Fibroblast of the conjunctiva (primary cell): Measurements from ENCODE around the gene EP400.
"Not testable (repeated sequence)": the region's sequence is repeated elsewhere in the genome, so short reads cannot be mapped to it uniquely, and the experiment has no call there.

ENCODE experiments used
- DNase-seq: peaks from one replicate; pipeline ENCODE4 v3.0.0-alpha.2; 2010; ENCODE audit warnings: low read depth

Gene EP400

GRCh38 chr12:131948713-131949430 is 870 bp upstream of the EP400 start:
- not testable (repeated sequence) for DNase-seq

GRCh38 chr12:131950182-131950913 is 606 bp downstream of the EP400 start:
- no peak for DNase-seq

DNA sequence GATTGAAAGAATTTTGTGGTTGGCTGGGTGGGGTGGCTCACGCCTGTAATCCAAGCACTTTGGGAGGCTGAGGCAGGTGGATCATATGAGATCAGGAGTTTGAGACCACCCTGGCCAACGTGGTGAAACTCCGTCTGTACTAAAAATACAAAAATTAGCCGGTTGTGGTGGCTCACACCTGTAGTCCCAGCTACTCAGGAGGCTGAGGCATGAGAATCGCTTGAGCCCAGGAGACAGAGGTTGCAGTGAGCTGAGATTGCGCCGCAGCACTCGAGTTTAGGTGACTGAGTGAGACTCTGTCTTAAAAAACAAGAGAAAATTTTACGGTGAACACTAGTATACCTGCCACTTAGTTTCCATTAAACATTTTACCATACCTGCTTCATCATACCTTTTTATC is 4.1 kb downstream of the EP400 start:
- not testable (repeated sequence) for DNase-seq

- DNase-seq = not testable (repeated sequence)
These were observed 4.7 kb downstream of the EP400 start for GRCh38 chr12:131954460-131954859.

DNA sequence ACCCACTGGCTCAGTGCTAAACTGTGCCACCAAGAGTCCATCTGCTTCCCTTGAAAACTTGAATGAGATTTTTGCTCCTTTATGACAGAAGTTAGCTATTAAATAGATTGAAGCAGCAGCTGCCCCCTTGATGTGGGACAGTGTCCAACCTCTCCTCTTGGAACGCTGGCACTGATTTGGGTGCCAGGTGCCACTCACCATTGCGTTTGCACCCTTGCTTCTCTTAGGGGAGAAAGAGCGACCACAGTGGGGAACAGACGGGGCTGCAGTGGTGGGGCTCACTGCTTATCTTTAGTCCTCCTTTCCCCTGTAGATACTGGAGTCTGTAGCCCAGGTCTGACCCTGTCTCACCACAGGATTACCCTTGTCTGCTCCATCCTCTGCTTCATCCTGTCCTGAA is 9.4 kb downstream of the EP400 start:
- no peak for DNase-seq

DNA sequence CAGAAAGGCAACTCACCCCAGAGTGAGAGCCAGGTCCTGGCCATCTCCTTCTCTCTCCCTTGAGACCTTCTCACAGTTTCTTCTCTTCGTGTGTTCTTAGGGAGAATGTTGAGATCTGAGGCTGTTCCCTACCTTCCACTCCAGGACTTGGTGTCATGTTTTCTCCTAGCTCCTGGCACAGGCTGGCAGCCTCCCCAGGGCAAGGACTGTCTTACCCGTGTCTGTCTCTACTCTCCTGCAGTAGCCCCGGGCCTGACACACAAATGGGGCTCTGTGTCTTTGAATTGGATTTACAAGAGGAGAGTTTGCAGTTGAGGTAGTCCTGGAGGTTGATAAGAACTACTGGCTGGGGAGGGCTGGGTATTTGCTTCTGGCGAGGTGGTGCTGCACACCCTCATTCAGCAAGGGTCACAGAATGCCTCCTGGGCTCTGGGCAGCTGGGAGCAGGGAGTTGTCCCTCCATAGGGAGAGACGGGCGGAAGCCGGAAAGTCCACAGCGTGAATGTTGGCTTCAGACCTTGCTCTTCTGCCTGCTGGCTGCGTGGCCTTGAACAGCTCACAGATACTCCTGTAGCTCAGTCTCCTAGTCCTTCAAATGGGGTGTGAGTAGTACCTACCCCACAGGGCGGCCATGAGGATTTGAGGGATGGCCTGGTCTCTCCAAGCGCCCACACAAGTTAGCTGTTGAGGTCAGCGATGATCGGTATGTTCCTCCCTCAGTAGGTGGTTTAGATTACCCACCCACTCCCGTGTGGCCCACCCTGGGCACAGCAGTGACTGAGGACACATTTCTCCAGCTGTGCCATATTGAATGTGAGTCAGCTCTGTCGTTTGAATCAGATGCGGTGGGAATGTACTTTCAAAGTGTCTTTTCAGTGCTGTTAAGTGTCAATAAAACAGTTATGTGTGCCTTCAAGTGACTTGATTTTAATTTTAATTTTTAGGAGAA is 10.2 kb downstream of the EP400 start:
- DNase-seq = no peak

- DNase-seq = not testable (repeated sequence)
These were observed 11.0 kb downstream of the EP400 start for GRCh38 chr12:131960590-131961325.

- DNase-seq = not testable (repeated sequence)
These were observed 11.6 kb downstream of the EP400 start for GRCh38 chr12:131961328-131961727.

- no peak for DNase-seq
These were observed 12.3 kb downstream of the EP400 start for GRCh38 chr12:131962069-131962468.

GRCh38 chr12:131963381-131963780 is 13.6 kb downstream of the EP400 start:
- DNase-seq = no peak

DNA sequence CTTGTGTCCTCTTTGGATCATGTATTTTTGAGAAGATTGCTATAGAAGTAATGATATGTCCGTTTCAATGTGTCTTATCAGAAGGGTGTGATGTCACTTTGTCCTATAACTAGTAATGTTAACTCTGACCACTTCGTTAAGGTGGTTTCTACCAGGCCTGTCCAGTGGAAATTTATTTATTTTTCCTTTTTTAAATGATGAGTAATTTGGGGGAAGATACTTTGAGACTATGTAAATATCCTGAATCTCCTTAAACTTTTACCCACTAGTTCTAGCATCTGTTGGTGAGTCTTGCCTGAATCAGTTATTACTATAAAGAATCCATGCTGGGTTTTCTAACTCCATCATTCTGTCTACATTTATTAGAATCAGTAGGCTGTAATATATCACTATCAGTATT is 15.3 kb downstream of the EP400 start:
- DNase-seq = no peak

DNA sequence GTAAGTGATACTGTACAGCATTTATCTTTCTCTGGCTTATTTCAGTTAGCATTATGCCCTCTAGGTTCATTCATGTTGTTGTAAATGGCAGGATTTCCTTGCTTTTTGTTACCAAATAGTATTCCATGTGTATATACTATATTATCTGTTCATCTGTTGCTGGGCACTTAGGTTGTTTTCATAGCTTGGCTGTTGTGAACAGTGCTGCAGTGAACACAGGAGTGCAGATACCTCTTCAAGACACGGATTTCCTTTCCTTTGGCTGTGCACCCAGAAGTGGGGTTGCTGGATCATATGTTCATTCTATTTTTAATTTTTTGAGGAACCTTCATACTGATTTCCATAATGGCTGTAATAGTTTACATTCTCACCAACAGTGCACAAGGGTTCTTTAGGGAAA is 21.5 kb downstream of the EP400 start:
- no peak for DNase-seq

DNA sequence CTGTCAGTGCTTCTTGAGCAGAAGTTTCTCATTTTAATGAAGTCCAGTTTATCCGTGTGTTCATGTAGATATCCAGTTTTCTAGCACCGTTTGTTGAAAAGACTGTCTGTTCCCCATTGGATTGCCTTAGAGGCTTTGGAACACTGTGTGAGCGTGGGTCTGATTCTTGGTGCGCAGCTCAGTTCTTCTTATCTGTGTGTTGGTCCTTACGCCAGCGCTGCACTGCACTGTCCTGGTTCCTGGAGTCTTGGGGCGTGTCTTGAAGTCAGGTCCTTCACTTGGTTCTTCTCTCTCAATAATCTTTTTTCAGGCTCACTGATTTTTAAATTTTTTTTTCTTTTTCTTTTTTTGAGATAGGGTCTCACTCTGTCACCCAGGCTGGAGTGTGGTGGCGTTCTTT is 25.5 kb downstream of the EP400 start:
- DNase-seq = no peak

DNA sequence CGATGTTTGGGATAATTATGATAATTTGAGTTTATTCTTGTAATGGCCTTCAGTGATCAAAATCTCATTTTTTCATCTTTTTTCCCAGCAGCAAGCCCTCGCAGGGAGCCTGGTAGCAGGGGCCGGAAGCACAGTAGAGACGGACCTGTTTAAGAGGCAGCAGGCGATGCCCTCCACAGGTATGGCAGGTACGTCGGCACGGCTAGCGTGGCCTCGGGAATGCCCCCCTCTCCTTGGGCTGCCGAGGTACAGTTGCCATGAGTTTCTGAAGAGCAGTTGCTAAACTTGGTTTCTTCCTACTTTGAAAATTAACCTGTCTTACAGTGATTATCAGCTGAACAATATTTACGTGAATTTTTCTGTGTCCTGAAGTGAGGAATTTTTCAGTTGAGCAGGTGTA is 29.9 kb downstream of the EP400 start:
- no peak for DNase-seq

- DNase-seq = peak; percentile 6
These were observed 30.5 kb downstream of the EP400 start for GRCh38 chr12:131980263-131980662.

- no peak for DNase-seq
These were observed 31.6 kb downstream of the EP400 start for GRCh38 chr12:131981388-131981787.

DNA sequence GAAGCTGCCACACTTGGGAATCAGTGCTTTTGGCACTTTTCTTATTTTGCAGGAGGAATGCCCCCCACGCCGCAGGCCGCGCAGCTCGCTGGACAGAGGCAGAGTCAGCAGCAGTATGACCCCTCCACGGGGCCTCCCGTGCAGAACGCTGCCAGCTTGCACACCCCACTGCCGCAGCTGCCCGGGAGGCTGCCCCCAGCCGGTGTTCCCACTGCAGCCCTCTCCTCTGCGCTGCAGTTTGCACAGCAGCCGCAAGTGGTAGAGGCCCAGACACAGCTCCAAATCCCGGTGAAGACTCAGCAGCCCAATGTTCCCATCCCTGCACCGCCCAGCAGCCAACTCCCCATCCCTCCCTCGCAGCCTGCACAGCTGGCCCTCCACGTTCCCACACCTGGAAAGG is 32.3 kb downstream of the EP400 start:
- DNase-seq = no peak

DNA sequence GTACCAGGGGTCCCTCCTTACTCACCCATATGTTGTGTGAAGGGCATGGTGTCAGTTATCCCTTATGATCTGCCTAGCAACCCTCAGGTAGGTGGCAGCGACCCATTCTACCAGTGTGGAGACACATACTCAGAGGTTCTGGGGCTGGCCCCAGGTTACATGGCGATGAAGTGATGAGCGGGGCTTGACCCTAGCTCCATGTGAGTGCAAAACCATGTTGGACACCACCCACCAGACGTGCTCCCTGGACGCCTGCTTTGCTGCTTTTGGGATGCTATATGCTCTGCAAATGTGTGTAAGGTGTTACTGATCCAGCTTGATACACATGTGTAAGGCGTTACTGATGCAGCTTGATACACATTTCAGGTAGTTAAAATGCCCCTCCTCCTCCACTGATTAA is 33.3 kb downstream of the EP400 start:
- no peak for DNase-seq

DNA sequence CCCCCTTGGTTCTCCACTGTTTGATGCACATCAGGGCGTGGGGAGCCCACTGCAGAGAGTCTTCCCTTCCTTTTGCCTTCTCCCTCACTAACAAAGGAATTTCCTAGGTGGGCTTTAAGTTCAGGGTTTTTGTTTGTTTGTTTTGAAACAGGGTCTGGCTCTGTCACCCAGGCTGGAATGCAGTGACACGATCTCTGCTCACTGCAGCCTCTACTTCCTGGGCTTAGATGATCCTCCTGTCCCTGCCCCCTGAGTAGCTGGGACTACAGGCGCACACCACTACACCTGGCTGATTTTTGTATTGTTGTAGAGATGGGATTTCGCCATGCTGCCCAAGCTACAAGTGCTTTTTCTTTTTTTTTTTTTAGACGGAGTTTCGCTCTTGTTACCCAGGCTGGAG is 33.8 kb downstream of the EP400 start:
- DNase-seq = no peak

DNA sequence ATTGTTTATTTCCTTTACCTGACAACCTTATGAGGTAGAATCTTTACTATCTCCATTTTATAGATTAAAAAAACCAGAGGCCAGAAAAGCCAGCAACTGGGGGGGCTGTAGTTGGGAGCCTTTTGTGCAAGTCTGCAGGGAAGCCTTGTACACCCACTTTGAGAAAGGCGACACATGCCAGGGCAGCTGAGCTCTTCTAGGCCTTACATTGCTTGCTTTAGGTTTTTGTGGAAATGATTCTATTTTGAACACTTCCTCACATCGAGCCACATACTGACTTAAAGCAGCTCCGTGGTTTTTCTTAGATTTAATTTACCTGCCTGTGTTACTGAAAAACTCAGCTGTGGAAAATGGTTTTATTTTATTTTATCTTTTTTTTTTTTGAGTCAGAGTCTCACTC is 34.6 kb downstream of the EP400 start:
- no peak for DNase-seq

GRCh38 chr12:131985510-131985875 is 35.8 kb downstream of the EP400 start:
- DNase-seq = not testable (repeated sequence)

DNA sequence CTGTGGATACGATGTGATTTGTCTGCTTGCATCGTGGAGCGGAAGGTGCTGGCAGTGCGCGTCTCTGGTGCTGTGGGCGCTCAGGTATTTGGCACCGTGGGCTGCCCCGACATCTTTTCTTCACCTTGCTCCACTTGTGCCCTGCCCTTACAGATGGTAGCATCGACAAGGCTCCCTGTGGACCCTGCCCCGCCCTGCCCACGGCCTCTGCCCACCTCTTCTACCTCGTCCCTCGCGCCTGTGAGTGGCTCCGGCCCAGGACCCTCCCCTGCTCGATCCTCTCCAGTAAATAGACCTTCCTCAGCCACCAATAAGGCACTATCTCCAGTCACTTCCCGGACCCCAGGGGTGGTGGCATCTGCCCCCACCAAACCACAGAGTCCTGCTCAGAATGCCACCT is 36.6 kb downstream of the EP400 start:
- no peak for DNase-seq
